C1 segment of cervical spinal cord (tissue), 14 donors: Measurements from ENCODE around the gene CCDC170.
"Not testable (repeated sequence)": the region's sequence is repeated elsewhere in the genome, so short reads cannot be mapped to it uniquely, and the experiment has no call there.

Experiments used
- DNase-seq, 14 donors: peaks; one replicate each; lab custom pipeline; 2025; lab: John Stamatoyannopoulos, UW

The CCDC170 gene

DNA sequence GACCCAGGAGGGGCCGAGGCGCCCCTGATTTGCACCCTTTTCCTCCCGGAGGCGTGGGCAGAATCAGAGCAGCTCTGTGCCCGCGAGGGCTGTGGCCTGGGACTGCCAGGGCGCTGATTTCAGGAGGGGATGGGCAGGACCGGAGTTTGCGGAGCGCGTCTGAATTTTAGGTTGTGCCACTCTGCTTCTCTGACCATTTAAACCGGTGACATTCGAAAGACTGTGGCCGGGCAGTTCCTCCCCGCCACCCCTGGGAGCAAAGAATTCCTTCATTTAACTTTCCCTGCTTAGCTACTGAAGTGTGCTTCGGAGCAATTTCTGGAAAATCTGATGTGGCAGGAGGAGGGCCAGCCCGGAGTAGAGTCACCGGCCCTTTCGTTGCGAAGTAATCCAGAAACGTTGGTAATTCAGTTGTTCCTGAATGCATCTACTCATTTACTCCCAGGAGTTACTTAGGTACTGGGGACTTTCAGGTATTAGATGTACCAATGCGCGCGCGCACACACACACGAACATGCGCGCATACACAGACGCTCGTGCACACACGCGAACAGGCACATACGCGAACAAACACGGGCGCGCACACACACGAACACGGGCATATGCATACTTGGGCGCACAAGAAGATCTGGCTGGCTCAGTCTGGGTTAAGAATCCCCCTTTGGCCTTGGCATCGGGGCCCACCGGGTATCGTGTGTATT, 568 bp downstream of the CCDC170 start:
- DNase-seq, result peak in 5 of 14 donors; percentile 12 to 43 (median 16)

GRCh38 chr6:151494936-151495320, 1.1 kb downstream of the CCDC170 start:
- DNase-seq, result no peak

- DNase-seq, result no peak
These were observed 1.6 kb downstream of the CCDC170 start for GRCh38 chr6:151495380-151495779.

DNA sequence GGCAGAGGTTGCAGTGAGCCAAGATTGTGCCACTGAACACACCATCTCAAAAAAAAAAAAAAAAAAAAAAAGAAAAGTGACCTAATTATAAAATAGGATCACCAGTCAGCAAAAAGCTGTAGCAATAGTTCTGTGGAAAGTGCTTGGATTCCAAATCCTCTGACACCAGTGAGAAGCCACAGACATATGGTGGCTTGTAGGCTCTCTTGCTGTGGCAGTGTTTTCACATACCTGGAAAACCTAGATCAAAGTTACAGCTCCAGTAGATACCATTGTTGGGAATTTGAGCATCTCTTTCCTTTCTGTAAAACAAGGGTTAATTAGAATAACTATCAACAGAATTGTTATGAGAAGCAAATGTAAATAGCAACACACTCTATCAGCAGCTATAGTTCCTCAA, 4.1 kb downstream of the CCDC170 start:
- DNase-seq, result no peak

DNA sequence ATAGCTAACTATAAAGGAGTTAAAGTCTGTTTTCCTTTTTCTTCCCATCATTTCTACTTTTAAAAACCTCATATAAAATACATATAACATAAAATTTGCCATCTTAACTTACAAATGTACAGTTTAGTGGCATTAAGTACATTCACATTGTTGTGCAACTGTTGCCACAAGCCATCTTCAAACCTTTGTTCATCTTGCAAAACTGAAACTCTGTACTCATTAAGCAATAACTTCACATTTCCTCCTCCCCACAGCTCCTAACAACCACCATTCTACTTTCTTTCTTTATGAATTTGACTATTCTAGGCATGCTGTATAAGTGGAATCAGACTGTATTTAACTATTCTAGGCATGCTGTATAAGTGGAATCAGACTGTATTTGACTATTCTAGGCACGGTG, 4.5 kb downstream of the CCDC170 start:
- no peak for DNase-seq

DNA sequence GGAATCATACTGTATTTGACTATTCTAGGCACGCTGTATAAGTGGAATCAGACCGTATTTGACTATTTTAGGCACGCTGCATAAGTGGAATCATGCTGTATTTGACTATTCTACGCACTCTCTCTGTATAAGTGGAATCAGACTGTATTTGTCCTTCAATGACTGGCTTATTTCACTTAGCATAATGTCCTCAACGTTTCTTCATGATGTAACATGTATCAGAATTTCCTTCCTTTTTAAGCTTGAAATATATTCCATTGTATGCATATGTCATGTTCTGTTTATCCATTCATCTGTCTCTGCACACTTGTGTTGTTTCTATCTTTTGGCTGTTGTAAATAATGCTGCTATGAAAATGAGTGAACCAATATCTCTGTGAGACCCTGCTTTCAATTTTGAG, 5.7 kb downstream of the CCDC170 start:
- DNase-seq, result no peak

DNA sequence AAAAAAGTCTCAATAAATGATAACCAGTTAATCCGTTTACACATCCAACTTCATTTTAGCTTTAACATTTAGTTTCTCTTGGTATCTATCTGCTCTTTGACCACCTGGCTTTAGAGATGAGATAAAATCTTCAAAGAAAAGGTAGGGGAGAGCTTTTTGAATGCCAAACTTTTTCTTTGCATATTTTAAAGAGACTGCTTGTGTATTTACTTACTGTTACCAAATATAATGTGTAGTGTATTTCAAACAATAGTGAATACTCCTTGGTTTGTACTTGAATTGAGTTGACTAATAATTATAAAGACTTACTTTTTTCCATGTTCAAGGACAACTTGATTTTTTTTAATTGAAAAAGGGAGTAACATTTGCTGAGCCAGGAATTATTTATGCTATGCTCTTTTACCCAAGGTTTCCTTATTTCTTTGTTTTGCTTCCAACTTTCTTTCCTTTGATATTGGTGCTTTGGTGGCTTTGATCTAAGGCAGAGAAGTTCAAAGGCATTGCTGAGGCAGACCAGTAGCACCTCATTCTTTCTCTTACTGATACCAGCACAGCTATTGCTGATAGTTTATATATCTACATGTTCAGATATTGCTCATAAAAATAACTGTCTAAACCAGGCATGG, 7.8 kb downstream of the CCDC170 start:
- DNase-seq, result no peak

- no peak for DNase-seq
These were observed 8.7 kb downstream of the CCDC170 start for GRCh38 chr6:151502499-151502898.

GRCh38 chr6:151506761-151507160, 12.9 kb downstream of the CCDC170 start:
- DNase-seq, result no peak

DNA sequence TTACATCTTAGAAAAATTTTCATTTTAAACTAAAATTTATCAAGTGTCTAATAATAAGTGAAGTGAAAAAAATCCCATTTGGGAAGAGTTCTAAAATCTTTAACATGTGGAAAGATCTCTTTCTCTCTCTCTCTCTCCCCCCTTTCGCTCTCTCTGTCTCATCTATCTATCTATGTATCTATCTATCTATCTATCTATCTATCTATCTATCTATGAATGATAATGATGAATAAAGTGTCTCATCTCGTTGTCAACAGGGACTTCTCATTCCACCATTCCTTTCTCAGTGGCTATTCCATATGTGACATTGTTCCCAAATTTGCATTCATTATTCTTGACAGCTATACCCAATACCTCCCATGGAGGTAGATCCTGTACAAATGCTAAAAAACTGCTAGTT, 15.2 kb downstream of the CCDC170 start:
- no peak for DNase-seq

GRCh38 chr6:151512481-151512880, 18.7 kb downstream of the CCDC170 start:
- DNase-seq, result no peak

- no peak for DNase-seq
These were observed 20.3 kb downstream of the CCDC170 start for GRCh38 chr6:151514000-151514730.

- DNase-seq, result not testable (repeated sequence)
These were observed 25.2 kb downstream of the CCDC170 start for GRCh38 chr6:151518992-151519391.

DNA sequence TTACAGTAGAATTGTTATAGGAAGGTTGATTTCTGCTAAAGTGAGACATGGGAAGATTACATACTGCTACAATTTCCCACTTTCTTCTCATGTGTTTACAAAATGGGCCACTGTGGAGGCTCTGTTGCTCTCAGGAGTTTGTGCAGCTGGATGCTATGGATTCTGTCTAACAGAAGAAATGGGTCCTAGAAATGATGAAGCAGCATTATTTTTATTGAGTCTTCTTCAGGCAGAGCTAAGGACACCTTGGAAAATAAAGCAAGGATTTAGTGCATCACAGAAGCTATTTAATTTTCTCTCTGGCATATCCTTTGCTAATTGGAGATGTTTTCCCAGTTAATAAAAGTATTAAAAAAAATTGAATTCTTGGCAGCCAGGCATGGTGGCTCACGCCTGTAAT, 29.2 kb downstream of the CCDC170 start:
- no peak for DNase-seq

DNA sequence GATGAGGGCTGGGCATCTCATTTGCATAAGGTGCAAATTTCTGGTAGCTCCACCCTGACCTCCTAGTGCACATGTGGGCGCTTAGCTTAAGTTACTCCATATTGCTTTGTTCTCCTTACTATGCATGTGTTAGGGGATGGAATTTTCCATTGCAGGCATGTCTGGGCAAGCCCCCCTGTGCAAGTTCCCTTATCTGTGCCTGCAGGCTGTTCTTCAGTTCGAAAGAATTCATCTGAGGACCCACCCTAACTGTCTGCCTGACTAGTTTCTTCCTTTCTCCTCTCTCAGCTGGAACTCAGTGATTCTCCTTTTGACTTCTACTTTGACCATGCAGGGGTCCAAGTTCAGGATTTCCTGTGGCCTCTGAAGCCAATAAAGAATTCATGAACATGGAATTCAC, 30.2 kb downstream of the CCDC170 start:
- DNase-seq, result no peak

- no peak for DNase-seq
These were observed 40.8 kb downstream of the CCDC170 start for GRCh38 chr6:151534576-151534975.

DNA sequence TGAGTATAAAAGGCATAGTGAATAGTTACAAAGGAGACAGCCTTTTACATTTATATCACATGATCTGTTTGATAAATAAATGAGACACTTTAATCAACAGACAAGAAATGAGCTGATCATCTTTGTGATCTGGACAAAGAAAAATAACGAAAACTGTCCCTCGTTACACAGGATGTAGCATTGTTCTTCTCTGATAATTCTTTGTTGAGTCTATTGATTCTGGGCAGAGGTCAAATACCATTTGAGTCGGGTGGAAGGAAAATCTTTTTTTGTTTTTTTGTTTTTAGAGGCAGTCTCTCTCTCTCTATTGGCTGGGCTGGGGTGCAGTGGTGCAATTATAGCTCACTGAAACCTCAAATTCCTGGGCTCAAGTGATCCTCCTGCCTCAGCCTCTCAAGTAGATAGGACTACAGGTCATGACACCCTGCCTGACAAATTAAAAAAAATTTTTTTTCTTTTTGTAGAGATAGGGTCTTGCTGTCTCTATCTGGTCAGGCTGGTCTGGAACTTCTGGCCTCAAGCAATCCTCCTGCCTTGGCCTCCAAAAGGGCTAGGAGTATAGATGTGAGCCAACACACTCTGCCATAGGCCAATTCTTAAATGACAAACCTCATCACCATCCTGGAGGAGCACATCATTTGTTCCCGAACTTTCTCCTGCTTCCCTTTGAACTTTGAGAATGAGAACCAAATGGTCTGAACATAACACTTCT, 41.8 kb downstream of the CCDC170 start:
- no peak for DNase-seq

GRCh38 chr6:151536188-151536479, 42.3 kb downstream of the CCDC170 start:
- no peak for DNase-seq

- no peak for DNase-seq
These were observed 43.7 kb downstream of the CCDC170 start for GRCh38 chr6:151537556-151537955.

DNA sequence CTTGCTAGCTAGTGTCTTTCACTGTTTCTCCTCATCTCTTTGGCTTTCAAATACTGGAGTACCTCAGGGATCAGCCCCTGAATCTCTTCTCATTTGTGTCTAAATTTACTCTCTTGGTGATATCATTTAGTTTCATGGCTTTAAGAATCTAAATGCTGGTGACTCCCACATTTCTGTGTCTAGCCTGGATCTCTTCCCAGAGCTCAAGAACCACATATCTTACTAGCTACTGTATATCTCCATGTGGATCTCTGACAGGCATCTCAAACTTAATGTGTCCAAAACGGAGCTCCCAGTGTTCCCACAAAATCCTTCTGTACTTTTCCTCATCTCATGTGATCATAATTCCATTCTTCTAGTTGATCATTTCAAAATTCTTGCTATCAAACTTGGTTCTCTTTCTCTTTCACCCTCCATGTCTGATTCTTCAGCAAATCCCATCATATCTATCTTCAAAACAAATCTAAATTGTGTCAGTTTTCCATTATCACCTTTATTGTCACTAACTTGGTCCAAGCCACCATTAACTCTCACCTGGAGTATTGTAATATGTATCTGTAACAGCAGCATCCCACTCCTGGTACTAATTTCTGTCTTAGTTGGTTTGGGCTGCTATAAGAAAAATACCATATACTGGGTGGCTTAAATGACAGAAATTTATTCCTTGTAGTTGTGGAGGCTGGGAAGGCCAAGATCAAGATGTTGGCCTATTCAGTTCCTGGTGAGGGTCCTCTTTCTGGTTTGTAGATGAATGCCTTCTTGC, 45.9 kb downstream of the CCDC170 start:
- DNase-seq, result no peak

DNA sequence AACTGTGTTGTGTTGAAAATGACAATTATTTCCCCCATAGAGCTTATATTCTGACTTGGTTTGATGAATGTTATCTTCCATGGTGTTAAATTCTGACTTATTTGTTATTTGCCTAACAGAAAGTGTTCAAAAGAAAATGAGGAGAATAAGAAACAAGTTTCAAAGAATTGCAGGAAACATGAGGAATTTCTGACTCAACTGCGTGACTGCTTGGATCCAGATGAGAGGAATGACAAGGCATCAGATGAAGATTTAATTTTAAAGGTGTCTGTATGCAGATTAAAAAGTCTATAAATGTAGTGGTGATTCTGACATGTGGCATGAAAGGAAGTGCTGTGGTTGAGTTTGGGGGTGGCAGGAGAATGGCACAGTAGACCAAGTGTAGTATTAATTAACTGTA, 50.6 kb downstream of the CCDC170 start:
- DNase-seq, result no peak

GRCh38 chr6:151544884-151545283, 51.1 kb downstream of the CCDC170 start:
- not testable (repeated sequence) for DNase-seq
